Glutamatergic neuron (in vitro differentiated cells): Measurements from ENCODE around the gene GPR161. TPM values are rescaled to one million over a fixed set of nuclear protein-coding genes. Genes with fewer than 3 reads are reported as not detected.
A peak's percentile ranks its signal among the peaks of the same experiment; 100 is the strongest.

Experiments used
- DNase-seq: peaks from one replicate; pipeline ENCODE4 v3.0.0; 2022
- H3K27ac Mint-ChIP-seq: one replicate; pipeline ENCODE4 v1.8.0; 2020; ENCODE audit warnings: mild to moderate bottlenecking, mixed read lengths, inconsistent platforms; ENCODE audit not compliant: unreplicated experiment
- H3K27me3 Mint-ChIP-seq: one replicate; pipeline ENCODE4 v1.8.0; 2020; ENCODE audit warnings: mild to moderate bottlenecking, moderate library complexity, mixed read lengths, inconsistent platforms; ENCODE audit not compliant: unreplicated experiment
- H3K36me3 Mint-ChIP-seq: one replicate; pipeline ENCODE4 v1.8.0; 2020; ENCODE audit warnings: mild to moderate bottlenecking, mixed read lengths, inconsistent platforms; ENCODE audit not compliant: unreplicated experiment
- H3K4me1 Mint-ChIP-seq: one replicate; pipeline ENCODE4 v1.8.0; 2020; ENCODE audit warnings: mild to moderate bottlenecking, low read depth, mixed read lengths, inconsistent platforms; ENCODE audit not compliant: unreplicated experiment
- H3K4me3 Mint-ChIP-seq: one replicate; pipeline ENCODE4 v1.8.0; 2020; ENCODE audit warnings: mild to moderate bottlenecking, mixed read lengths, inconsistent platforms; ENCODE audit not compliant: unreplicated experiment
- H3K9me3 Mint-ChIP-seq: one replicate; pipeline ENCODE4 v1.8.0; 2020; ENCODE audit warnings: mild to moderate bottlenecking, moderate library complexity, mixed read lengths, inconsistent platforms; ENCODE audit not compliant: unreplicated experiment
- total RNA-seq: library from RNA; stranded (reverse); fragmentation: NEBNext Ultra II Directional; extraction: Animal tissue kit (Norgen Biotek cat#: 25700); gene quantifications from one replicate; pipeline ENCODE4 v1.2.1, GENCODE V29; 2021; ENCODE audit not compliant: unreplicated experiment
- TF ChIP-seq, protein P1 (sequence below): fragments of 200-600 bp; sonication (generic); IDR thresholded peaks from one replicate; pipeline ENCODE4 v1.5.0; 2021; ENCODE audit not compliant: partially characterized antibody, unreplicated experiment

The GPR161 gene
- total RNA-seq, 1 donor from 2014 or later, result 69.3 TPM

DNA sequence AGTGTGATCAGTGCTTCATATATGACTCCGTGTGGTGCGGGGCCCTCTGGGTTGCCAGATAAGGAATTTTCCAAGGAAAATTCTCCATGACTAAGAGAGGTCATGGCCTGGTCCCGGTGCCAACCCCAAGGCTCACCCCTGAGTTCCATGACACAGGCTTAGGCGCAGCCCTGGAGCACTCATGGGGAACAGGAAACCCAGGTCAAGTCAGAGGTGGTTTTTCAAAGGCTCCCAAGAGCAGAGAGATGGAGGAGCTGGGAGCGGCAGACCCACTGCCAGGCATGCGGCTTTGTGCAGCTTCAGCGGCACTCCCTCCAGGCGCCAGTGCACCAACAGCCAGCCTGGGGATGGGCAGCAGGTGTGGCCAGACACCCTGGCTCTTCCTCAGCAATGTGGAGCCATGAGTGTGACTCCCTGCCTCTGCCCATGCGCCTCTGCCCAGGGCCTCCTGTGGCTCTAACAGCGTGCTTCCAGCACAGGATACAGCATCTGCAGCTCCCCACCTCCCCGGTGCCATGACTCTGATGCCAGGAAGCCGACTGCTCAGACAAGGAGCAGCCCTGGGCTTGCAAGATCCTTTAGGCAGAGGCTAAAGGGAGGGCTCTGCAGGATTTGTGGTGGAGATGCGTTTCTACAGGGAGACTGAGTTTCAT is 47.3 kb downstream of the GPR161 start:
- Mint-ChIP-seq H3K4me3 (no peak overlapping the region), H3K36me3 (peaks cover 7% of the 10 kb centered on the region), H3K9me3 (peaks cover 10% of the 10 kb centered on the region), H3K4me1 (peaks cover 14% of the 10 kb centered on the region), H3K27me3 (peaks cover 5% of the 10 kb centered on the region), H3K27ac (no peak overlapping the region)
- TF ChIP-seq, protein P1, sequence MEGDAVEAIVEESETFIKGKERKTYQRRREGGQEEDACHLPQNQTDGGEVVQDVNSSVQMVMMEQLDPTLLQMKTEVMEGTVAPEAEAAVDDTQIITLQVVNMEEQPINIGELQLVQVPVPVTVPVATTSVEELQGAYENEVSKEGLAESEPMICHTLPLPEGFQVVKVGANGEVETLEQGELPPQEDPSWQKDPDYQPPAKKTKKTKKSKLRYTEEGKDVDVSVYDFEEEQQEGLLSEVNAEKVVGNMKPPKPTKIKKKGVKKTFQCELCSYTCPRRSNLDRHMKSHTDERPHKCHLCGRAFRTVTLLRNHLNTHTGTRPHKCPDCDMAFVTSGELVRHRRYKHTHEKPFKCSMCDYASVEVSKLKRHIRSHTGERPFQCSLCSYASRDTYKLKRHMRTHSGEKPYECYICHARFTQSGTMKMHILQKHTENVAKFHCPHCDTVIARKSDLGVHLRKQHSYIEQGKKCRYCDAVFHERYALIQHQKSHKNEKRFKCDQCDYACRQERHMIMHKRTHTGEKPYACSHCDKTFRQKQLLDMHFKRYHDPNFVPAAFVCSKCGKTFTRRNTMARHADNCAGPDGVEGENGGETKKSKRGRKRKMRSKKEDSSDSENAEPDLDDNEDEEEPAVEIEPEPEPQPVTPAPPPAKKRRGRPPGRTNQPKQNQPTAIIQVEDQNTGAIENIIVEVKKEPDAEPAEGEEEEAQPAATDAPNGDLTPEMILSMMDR, result no peak
- no peak for DNase-seq

DNA sequence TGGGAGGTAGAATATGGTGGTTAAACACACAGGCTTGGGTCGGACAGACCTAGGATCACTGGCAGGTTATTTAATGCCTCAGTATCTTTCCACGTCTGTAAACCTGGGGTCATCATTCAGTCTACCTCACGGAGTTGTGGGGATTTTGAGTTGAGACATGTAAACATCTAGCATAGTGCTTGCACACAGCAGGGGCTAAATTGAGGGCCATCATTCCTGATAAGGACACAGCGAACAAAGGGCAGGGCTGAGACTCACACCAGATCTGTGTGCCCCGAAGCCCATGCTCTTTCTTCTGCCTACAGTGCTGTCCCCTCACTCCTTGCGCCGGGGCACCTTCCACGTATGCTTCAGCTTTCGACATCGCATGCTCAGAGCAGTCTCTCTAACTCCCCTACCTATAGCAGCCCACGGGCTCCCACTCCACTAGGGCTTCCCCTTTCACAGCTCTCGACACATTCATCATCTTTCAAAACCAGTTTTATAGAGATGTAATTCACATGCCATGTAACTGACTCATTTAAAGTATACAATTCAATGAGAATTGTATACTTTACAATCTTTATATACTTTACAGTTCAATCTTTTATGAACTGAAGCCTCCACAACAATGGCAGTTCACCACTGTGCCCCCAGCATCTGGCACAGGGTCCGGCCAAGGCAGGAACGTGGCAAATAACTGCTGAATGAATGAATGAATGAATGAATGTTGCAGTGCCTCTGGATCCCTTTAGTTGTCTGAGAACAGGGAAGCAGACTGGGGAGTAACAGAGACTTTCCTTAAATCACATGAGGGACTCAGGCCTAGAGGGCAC is 48.0 kb downstream of the GPR161 start:
- Mint-ChIP-seq H3K9me3 (peaks cover 10% of the 10 kb centered on the region), H3K4me3 (no peak overlapping the region), H3K27me3 (peaks cover 5% of the 10 kb centered on the region), H3K27ac (no peak overlapping the region), H3K4me1 (peaks cover 11% of the 10 kb centered on the region), H3K36me3 (no peaks in the 10 kb centered on the region)
- DNase-seq, result no peak
- TF ChIP-seq, protein P1, result no peak

DNA sequence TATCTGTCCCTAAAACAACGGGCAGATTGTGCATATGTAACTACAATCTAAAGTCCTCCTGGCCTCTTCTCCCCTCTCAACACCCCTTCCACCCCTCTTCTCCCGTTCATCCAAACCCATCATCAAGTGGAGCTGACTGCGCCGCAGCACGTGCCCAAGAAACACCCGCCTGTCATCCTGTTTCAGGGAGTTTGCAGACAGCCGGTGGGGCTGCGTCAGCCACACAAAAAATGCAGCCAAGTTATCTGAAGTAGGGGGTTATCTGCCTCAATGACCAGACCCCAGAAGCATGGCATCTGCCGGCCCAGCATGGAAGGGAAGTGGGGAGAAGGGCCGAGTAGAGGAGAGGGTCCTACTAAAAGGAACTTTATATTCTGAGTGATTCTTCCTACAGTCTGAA is 49.0 kb downstream of the GPR161 start:
- peaks cover 14% of the 10 kb centered on the region for H3K9me3 Mint-ChIP-seq
- no peak overlapping the region for H3K4me3 Mint-ChIP-seq
- H3K27me3 Mint-ChIP-seq, result peaks cover 5% of the 10 kb centered on the region
- no peak for DNase-seq
- no peaks in the 10 kb centered on the region for H3K36me3 Mint-ChIP-seq
- no peak overlapping the region for H3K27ac Mint-ChIP-seq
- TF ChIP-seq, protein P1, result no peak
- peaks cover 11% of the 10 kb centered on the region for H3K4me1 Mint-ChIP-seq

DNA sequence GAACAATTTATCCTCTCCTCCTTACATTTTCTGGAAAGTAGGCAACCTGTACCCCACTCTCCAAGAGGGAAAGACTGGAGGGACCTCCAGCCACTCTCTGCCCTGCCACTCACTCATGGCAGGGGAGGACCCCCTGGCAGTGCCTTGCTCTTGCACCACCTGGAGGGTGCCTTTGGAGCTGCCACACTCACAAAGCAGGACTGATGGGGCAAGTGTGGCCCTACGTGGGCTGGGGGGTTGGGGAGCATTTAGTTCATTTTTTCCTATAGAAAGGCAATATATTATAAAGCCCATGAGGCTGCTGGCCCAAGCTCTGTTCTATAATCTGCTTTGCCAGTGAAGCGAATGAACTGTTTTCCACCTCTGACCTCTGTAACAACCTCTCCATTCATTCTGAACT is 50.3 kb downstream of the GPR161 start:
- H3K4me1 Mint-ChIP-seq, result peaks cover 8% of the 10 kb centered on the region
- peaks cover 10% of the 10 kb centered on the region for H3K9me3 Mint-ChIP-seq
- H3K36me3 Mint-ChIP-seq, result no peaks in the 10 kb centered on the region
- peaks cover 3% of the 10 kb centered on the region for H3K27me3 Mint-ChIP-seq
- H3K4me3 Mint-ChIP-seq, result no peak overlapping the region
- TF ChIP-seq, protein P1, result no peak
- DNase-seq, result no peak
- H3K27ac Mint-ChIP-seq, result no peak overlapping the region

DNA sequence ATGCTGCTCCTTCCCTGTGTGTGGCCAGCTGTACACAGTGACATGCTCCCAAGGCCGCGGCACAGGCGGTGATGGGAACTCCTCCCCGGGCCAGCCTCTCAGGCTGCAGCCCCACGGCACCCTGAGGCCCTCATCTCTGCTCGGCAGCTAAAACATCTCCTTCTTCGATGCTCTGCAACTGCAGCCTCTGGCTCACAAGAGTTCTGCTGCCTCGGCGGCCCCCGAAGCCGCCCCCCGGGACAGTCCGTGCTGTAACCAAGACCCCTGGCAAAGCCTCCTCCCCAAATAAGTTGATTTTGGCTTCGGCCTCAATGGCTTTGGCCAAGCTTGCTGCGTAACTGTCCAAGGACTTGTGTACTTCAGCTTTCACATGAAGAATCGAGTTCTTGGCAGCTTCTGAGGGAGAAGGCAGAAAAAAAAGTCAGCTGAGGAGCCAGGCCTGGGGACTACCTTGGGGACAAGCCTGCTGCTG is 51.3 kb downstream of the GPR161 start:
- DNase-seq, result peak; percentile 36
- TF ChIP-seq, protein P1, result no peak
- peaks cover 10% of the 10 kb centered on the region for H3K9me3 Mint-ChIP-seq
- peaks cover 3% of the 10 kb centered on the region for H3K27me3 Mint-ChIP-seq
- peaks cover 12% of the 10 kb centered on the region for H3K4me1 Mint-ChIP-seq
- no peaks in the 10 kb centered on the region for H3K36me3 Mint-ChIP-seq
- H3K27ac Mint-ChIP-seq, result peak overlapping the region; percentile 68
- no peak overlapping the region for H3K4me3 Mint-ChIP-seq
